HEK293 (cell line): ENCODE data around the gene COQ10A.

Experiments used
- CTCF ChIA-PET: fragments of 350-600 bp; formaldehyde crosslinking; extraction: SDS; loops from one replicate; lab custom pipeline; 2021; ENCODE audit warnings: antibody characterized with exemption; lab: Yijun Ruan, JAX
- POLR2A ChIA-PET: fragments of 300-600 bp; formaldehyde crosslinking; extraction: SDS; loops from one replicate; lab custom pipeline; 2020; ENCODE audit warnings: antibody characterized with exemption, inconsistent platforms; lab: Yijun Ruan, JAX
- H3K27ac ChIP-seq: fragments of 200-500 bp; sonication (Bioruptor generic); 2 replicates; pipeline ENCODE4 v1.5.1; 2014; ENCODE audit warnings: low read depth, low read length, control low read depth, inconsistent platforms; ENCODE audit errors: extremely low read depth
- H3K36me3 ChIP-seq, 2 experiments: fragments of 200-500 bp in 1 of 2; sonication (Bioruptor generic) in 1 of 2; 1 replicate in 1 of 2; 2 replicates in 1 of 2; pipeline ENCODE4 v1.5.1; 2014 to 2017; ENCODE audit warnings: inconsistent platforms in 2 of 2, low read length in 2 of 2; ENCODE audit not compliant: control insufficient read depth in 2 of 2, insufficient read depth in 1 of 2
- H3K4me1 ChIP-seq: fragments of 200-500 bp; sonication (Bioruptor generic); 2 replicates; pipeline ENCODE4 v1.5.1; 2014; ENCODE audit warnings: mild to moderate bottlenecking, low read length, inconsistent platforms; ENCODE audit not compliant: control insufficient read depth, insufficient read depth
- H3K4me3 ChIP-seq: 2 replicates; pipeline ENCODE4 v1.5.1; 2011; ENCODE audit warnings: low read depth, mild to moderate bottlenecking, control low read depth, low read length, moderate library complexity
- H3K9me3 ChIP-seq: fragments of 200-500 bp; sonication (Bioruptor generic); 2 replicates; pipeline ENCODE4 v1.5.1; 2014; ENCODE audit warnings: low read depth, low read length, inconsistent platforms; ENCODE audit not compliant: control insufficient read depth, insufficient read depth
- GLI4 ChIP-seq: fragments of 450-650 bp; formaldehyde crosslinking; IDR thresholded peaks from 2 replicates; pipeline ENCODE4 v1.5.1; 2016; ENCODE audit warnings: missing biosample characterization, missing genetic modification characterization
- MEIS1 ChIP-seq: sonication (generic); formaldehyde crosslinking; IDR thresholded peaks from 2 replicates; pipeline ENCODE4 v1.8.1; 2022; ENCODE audit warnings: missing genetic modification reagents, mild to moderate bottlenecking, borderline replicate concordance
- PRDM1 ChIP-seq: fragments of 450-650 bp; formaldehyde crosslinking; IDR thresholded peaks from 2 replicates; pipeline ENCODE4; 2016; ENCODE audit warnings: missing biosample characterization, missing genetic modification characterization
- RBAK ChIP-seq: fragments of 450-650 bp; formaldehyde crosslinking; IDR thresholded peaks from 2 replicates; pipeline ENCODE4 v1.5.1; 2016; ENCODE audit warnings: missing biosample characterization, missing genetic modification characterization
- SCRT1 ChIP-seq: fragments of 450-650 bp; formaldehyde crosslinking; IDR thresholded peaks from 2 replicates; pipeline ENCODE4 v1.5.1; 2016; ENCODE audit warnings: missing biosample characterization, missing genetic modification characterization, borderline replicate concordance
- SP3 ChIP-seq: fragments of 450-650 bp; formaldehyde crosslinking; IDR thresholded peaks from 2 replicates; pipeline ENCODE4 v1.5.1; 2016; ENCODE audit warnings: missing biosample characterization, missing genetic modification characterization
- TRIM28 ChIP-seq: IDR thresholded peaks from 2 replicates; pipeline ENCODE4 v1.6.1; 2011; ENCODE audit warnings: low read length, control low read depth, borderline replicate concordance
- ZBTB21 ChIP-seq: fragments of 450-650 bp; formaldehyde crosslinking; IDR thresholded peaks from 2 replicates; pipeline ENCODE4 v1.5.1; 2017; ENCODE audit warnings: missing biosample characterization, missing genetic modification characterization
- ZNF121 ChIP-seq: fragments of 450-650 bp; formaldehyde crosslinking; IDR thresholded peaks from 2 replicates; pipeline ENCODE4 v1.5.1; 2016; ENCODE audit warnings: missing biosample characterization, missing genetic modification characterization
- ZNF202 ChIP-seq: fragments of 450-650 bp; formaldehyde crosslinking; IDR thresholded peaks from 2 replicates; pipeline ENCODE4 v1.5.1; 2016; ENCODE audit warnings: missing biosample characterization, missing genetic modification characterization, borderline replicate concordance
- ZNF239 ChIP-seq: fragments of 450-650 bp; formaldehyde crosslinking; IDR thresholded peaks from 2 replicates; pipeline ENCODE4 v1.5.1; 2016; ENCODE audit warnings: missing biosample characterization, missing genetic modification characterization
- ZNF391 ChIP-seq: fragments of 450-650 bp; formaldehyde crosslinking; IDR thresholded peaks from 2 replicates; pipeline ENCODE4 v1.5.1; 2016; ENCODE audit warnings: low read depth, missing biosample characterization, missing genetic modification characterization, borderline replicate concordance
- ZNF677 ChIP-seq: fragments of 450-650 bp; IDR thresholded peaks from 2 replicates; pipeline ENCODE4 v1.5.0; 2018; ENCODE audit warnings: missing biosample characterization, mild to moderate bottlenecking, missing genetic modification characterization, moderate library complexity
- ZNF768 ChIP-seq: fragments of 450-650 bp; formaldehyde crosslinking; IDR thresholded peaks from 2 replicates; pipeline ENCODE4 v1.5.1; 2018; ENCODE audit warnings: missing biosample characterization, mild to moderate bottlenecking, missing genetic modification characterization
- TF ChIP-seq, protein P1 (sequence below): fragments of 450-650 bp; formaldehyde crosslinking; IDR thresholded peaks from 2 replicates; pipeline ENCODE4 v1.5.1; 2016; ENCODE audit warnings: missing biosample characterization, missing genetic modification characterization
- TF ChIP-seq, protein P2 (sequence below): fragments of 450-650 bp; formaldehyde crosslinking; IDR thresholded peaks from 2 replicates; pipeline ENCODE4 v1.5.1; 2016; ENCODE audit warnings: missing biosample characterization, missing genetic modification characterization
- TF ChIP-seq, protein P3 (sequence below): fragments of 450-650 bp; formaldehyde crosslinking; IDR thresholded peaks from 2 replicates; pipeline ENCODE4 v1.5.1; 2016; ENCODE audit warnings: missing biosample characterization, missing genetic modification characterization
- TF ChIP-seq, protein P4 (sequence below): fragments of 450-650 bp; formaldehyde crosslinking; IDR thresholded peaks from 2 replicates; pipeline ENCODE4 v1.5.1; 2016; ENCODE audit warnings: missing biosample characterization, missing genetic modification characterization, borderline replicate concordance
- TF ChIP-seq, protein P5 (sequence below): fragments of 450-650 bp; formaldehyde crosslinking; IDR thresholded peaks from 2 replicates; pipeline ENCODE4 v1.5.1; 2017; ENCODE audit warnings: missing biosample characterization, missing genetic modification characterization
- TF ChIP-seq, protein P6 (sequence below): fragments of 450-650 bp; formaldehyde crosslinking; IDR thresholded peaks from 2 replicates; pipeline ENCODE4 v1.5.1; 2016; ENCODE audit warnings: missing biosample characterization, missing genetic modification characterization
- TF ChIP-seq, protein P7 (sequence below): fragments of 450-650 bp; formaldehyde crosslinking; IDR thresholded peaks from 2 replicates; pipeline ENCODE4 v1.5.1; 2017; ENCODE audit warnings: missing biosample characterization, missing genetic modification characterization

Gene COQ10A

DNA sequence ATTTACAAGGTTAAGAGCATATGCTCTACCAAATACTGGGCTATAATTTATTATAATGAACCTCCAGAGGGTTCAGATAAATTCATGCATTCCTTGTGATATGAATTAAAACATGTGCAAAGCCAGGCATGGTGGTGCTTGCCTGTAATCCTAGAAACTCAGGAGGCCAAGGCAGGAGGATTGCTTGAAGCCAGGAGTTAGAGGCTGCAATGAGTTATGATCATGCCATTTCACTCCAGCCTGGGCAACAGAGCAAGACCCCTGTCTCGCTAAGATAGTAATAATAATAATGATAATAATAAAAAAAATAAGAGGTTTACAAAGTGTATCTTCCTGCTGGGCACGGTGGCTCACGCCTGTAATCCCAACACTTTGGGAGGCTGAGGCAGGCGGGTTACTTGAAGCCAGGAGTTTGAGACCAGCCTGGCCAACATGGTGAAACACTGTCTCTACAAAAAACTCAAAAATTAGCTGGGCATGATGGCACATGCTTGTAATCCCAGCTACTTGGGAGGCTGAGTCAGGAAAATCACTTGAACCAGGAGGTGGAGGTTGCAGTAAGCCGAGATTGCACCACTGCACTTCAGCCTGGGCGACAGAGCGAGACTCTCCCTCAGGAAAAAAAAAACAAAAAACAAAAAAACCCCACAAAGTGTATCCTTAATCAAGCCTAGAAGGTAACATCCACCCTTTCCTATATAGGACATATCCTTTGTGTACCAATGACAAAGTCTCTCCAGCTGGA, 40.7 kb downstream of the COQ10A start:
- Histone ChIP-seq H3K4me3 (no peak overlapping the region), H3K36me3 (peaks cover 66 to 67% of the 10 kb centered on the region in 2 experiments), H3K27ac (no peak overlapping the region), H3K4me1 (no peaks in the 10 kb centered on the region), H3K9me3 (no peaks in the 10 kb centered on the region)
- TF ChIP-seq, protein P1, sequence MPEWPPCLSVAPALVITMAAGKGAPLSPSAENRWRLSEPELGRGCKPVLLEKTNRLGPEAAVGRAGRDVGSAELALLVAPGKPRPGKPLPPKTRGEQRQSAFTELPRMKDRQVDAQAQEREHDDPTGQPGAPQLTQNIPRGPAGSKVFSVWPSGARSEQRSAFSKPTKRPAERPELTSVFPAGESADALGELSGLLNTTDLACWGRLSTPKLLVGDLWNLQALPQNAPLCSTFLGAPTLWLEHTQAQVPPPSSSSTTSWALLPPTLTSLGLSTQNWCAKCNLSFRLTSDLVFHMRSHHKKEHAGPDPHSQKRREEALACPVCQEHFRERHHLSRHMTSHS (tag by site-specific recombination): no peak
- TF ChIP-seq ZNF202 (no peak), TRIM28 (no peak), SCRT1 (tag by site-specific recombination) (no peak), PRDM1 (no peak), MEIS1 (CRISPR knock-in tag) (no peak), ZNF121 (tag by site-specific recombination) (peak; percentile 74; the same call in 1 of the 2 replicates), ZNF768 (tag by site-specific recombination) (no peak)
- ChIA-PET CTCF (interaction anchor here (0.6 to 1.2 kb wide), 2 partner anchors 118 to 188 kb away, joined by 4 read pairs; partner anchors contain the start of gene SMARCC2), POLR2A (interaction anchor here (1.6 kb wide), 1 partner anchor 26 kb away, joined by 3 read pairs; the partner anchor contains the start of gene PAN2)

DNA sequence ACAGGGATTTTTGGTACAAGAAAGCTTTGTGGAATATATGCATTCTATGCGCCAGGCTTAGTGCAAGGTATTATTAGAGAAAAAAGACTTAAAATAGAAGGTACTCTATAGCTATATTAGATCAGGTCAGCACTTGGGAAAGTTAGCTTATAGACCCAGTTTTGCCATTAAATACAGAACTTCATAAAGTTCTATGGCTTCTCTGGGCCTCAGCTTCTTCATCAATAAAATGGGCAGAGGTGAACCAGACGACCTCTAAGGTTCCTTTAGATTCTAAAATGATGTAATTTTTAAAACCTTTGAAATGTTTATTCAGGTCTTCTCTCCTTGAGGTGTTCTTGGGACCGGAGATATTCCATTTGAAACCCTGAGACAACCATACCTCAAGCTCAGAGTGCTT, 42.0 kb downstream of the COQ10A start:
- Histone ChIP-seq H3K4me1 (no peaks in the 10 kb centered on the region), H3K9me3 (no peaks in the 10 kb centered on the region), H3K27ac (no peak overlapping the region), H3K36me3 (peaks cover 72% of the 10 kb centered on the region in 2 experiments), H3K4me3 (no peak overlapping the region)
- ChIA-PET POLR2A (interaction anchor here (0.5 to 1.1 kb wide), 4 partner anchors 51 to 820 kb away, joined by 3 to 5 read pairs (median 4); partner anchors contain the start of genes LRP1, RNF41 and STAT2), CTCF (interaction anchor here (0.6 to 1.4 kb wide), 4 partner anchors 10 to 155 kb away, joined by 4 to 5 read pairs (median 4); no protein-coding TSS in a partner anchor)
- TF ChIP-seq, protein P2, sequence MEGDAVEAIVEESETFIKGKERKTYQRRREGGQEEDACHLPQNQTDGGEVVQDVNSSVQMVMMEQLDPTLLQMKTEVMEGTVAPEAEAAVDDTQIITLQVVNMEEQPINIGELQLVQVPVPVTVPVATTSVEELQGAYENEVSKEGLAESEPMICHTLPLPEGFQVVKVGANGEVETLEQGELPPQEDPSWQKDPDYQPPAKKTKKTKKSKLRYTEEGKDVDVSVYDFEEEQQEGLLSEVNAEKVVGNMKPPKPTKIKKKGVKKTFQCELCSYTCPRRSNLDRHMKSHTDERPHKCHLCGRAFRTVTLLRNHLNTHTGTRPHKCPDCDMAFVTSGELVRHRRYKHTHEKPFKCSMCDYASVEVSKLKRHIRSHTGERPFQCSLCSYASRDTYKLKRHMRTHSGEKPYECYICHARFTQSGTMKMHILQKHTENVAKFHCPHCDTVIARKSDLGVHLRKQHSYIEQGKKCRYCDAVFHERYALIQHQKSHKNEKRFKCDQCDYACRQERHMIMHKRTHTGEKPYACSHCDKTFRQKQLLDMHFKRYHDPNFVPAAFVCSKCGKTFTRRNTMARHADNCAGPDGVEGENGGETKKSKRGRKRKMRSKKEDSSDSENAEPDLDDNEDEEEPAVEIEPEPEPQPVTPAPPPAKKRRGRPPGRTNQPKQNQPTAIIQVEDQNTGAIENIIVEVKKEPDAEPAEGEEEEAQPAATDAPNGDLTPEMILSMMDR (tag by site-specific recombination): no peak
- TF ChIP-seq ZNF677: no peak
- TF ChIP-seq, protein P3, sequence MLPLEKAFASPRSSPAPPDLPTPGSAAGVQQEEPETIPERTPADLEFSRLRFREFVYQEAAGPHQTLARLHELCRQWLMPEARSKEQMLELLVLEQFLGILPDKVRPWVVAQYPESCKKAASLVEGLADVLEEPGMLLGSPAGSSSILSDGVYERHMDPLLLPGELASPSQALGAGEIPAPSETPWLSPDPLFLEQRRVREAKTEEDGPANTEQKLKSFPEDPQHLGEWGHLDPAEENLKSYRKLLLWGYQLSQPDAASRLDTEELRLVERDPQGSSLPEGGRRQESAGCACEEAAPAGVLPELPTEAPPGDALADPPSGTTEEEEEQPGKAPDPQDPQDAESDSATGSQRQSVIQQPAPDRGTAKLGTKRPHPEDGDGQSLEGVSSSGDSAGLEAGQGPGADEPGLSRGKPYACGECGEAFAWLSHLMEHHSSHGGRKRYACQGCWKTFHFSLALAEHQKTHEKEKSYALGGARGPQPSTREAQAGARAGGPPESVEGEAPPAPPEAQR: no peak
- TF ChIP-seq, protein P4, sequence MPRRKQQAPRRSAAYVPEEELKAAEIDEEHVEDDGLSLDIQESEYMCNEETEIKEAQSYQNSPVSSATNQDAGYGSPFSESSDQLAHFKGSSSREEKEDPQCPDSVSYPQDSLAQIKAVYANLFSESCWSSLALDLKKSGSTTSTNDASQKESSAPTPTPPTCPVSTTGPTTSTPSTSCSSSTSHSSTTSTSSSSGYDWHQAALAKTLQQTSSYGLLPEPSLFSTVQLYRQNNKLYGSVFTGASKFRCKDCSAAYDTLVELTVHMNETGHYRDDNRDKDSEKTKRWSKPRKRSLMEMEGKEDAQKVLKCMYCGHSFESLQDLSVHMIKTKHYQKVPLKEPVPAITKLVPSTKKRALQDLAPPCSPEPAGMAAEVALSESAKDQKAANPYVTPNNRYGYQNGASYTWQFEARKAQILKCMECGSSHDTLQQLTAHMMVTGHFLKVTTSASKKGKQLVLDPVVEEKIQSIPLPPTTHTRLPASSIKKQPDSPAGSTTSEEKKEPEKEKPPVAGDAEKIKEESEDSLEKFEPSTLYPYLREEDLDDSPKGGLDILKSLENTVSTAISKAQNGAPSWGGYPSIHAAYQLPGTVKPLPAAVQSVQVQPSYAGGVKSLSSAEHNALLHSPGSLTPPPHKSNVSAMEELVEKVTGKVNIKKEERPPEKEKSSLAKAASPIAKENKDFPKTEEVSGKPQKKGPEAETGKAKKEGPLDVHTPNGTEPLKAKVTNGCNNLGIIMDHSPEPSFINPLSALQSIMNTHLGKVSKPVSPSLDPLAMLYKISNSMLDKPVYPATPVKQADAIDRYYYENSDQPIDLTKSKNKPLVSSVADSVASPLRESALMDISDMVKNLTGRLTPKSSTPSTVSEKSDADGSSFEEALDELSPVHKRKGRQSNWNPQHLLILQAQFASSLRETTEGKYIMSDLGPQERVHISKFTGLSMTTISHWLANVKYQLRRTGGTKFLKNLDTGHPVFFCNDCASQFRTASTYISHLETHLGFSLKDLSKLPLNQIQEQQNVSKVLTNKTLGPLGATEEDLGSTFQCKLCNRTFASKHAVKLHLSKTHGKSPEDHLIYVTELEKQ (tag by site-specific recombination): no peak
- no peak for TF ChIP-seq SP3 (tag by site-specific recombination)
- TF ChIP-seq, protein P5, sequence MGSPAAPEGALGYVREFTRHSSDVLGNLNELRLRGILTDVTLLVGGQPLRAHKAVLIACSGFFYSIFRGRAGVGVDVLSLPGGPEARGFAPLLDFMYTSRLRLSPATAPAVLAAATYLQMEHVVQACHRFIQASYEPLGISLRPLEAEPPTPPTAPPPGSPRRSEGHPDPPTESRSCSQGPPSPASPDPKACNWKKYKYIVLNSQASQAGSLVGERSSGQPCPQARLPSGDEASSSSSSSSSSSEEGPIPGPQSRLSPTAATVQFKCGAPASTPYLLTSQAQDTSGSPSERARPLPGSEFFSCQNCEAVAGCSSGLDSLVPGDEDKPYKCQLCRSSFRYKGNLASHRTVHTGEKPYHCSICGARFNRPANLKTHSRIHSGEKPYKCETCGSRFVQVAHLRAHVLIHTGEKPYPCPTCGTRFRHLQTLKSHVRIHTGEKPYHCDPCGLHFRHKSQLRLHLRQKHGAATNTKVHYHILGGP (tag by site-specific recombination): no peak
- TF ChIP-seq GLI4 (tag by site-specific recombination): no peak
- TF ChIP-seq, protein P6, sequence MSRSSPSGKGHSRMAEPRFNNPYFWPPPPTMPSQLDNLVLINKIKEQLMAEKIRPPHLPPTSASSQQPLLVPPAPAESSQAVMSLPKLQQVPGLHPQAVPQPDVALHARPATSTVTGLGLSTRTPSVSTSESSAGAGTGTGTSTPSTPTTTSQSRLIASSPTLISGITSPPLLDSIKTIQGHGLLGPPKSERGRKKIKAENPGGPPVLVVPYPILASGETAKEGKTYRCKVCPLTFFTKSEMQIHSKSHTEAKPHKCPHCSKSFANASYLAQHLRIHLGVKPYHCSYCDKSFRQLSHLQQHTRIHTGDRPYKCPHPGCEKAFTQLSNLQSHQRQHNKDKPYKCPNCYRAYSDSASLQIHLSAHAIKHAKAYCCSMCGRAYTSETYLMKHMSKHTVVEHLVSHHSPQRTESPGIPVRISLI (tag by site-specific recombination): no peak
- TF ChIP-seq ZBTB21 (tag by site-specific recombination): no peak
- TF ChIP-seq RBAK: no peak
- TF ChIP-seq, protein P7, sequence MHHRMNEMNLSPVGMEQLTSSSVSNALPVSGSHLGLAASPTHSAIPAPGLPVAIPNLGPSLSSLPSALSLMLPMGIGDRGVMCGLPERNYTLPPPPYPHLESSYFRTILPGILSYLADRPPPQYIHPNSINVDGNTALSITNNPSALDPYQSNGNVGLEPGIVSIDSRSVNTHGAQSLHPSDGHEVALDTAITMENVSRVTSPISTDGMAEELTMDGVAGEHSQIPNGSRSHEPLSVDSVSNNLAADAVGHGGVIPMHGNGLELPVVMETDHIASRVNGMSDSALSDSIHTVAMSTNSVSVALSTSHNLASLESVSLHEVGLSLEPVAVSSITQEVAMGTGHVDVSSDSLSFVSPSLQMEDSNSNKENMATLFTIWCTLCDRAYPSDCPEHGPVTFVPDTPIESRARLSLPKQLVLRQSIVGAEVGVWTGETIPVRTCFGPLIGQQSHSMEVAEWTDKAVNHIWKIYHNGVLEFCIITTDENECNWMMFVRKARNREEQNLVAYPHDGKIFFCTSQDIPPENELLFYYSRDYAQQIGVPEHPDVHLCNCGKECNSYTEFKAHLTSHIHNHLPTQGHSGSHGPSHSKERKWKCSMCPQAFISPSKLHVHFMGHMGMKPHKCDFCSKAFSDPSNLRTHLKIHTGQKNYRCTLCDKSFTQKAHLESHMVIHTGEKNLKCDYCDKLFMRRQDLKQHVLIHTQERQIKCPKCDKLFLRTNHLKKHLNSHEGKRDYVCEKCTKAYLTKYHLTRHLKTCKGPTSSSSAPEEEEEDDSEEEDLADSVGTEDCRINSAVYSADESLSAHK (tag by site-specific recombination): no peak
- no peak for TF ChIP-seq ZNF391 (tag by site-specific recombination)
- TF ChIP-seq ZNF239 (tag by site-specific recombination): no peak
